B cell (primary cell): ENCODE results near the gene ID3. TPM values are rescaled to one million over a fixed set of nuclear protein-coding genes. Genes with fewer than 3 reads are reported as not detected.
"Not testable (repeated sequence)": the region's sequence is repeated elsewhere in the genome, so short reads cannot be mapped to it uniquely, and the experiment has no call there.

Experiments used
- ATAC-seq: fragments of 200-7000 bp; cut with Tn5 transposase; one replicate; pipeline ENCODE4 v1.10.0; 2021; ENCODE audit warnings: low read depth, mild to moderate bottlenecking, moderate number of reproducible peaks, moderate library complexity
- CTCF ChIA-PET: fragments of 350-600 bp; sonication (Branson Sonifier 250); formaldehyde crosslinking; loops from one replicate; lab custom pipeline; 2021; ENCODE audit warnings: antibody characterized with exemption, inconsistent platforms; lab: Charles Lee
- POLR2A ChIA-PET: fragments of 350-600 bp; sonication (Branson Sonifier 250); formaldehyde crosslinking; loops from one replicate; lab custom pipeline; 2021; ENCODE audit warnings: antibody characterized with exemption; lab: Charles Lee
- DNase-seq: peaks from one replicate; pipeline ENCODE4 v3.0.0; 2013
- H2AFZ ChIP-seq: 2 replicates; pipeline ENCODE4 v1.6.1; 2012; ENCODE audit warnings: mild to moderate bottlenecking, low read depth, low read length; ENCODE audit not compliant: insufficient read depth, poor library complexity, severe bottlenecking
- H3K27ac ChIP-seq, 2 donors: 1 replicate in 1 of 2; 2 replicates in 1 of 2; pipeline ENCODE4 v1.5.1; 2012 to 2013; ENCODE audit warnings: low read length in 2 of 2, mild to moderate bottlenecking in 2 of 2, moderate library complexity in 1 of 2
- H3K27me3 ChIP-seq, 4 experiments: fragments of 200-600 bp in 1 of 4; sonication (generic) in 1 of 4; replicated peaks in 1 of 4; 1 replicate in 2 of 4; 2 replicates in 2 of 4; pipeline versions ENCODE4 v1.6.1 to v1.7.0; 2013 to 2016; ENCODE audit warnings: low read length in 3 of 4, mild to moderate bottlenecking in 2 of 4, mixed read lengths in 1 of 4, moderate library complexity in 1 of 4; ENCODE audit not compliant: insufficient read depth in 4 of 4, control insufficient read depth in 3 of 4; ENCODE audit errors: control extremely low read depth in 1 of 4
- H3K36me3 ChIP-seq, 2 experiments: replicated peaks in 1 of 2; 1 replicate in 1 of 2; 2 replicates in 1 of 2; pipeline versions ENCODE4 v1.6.1 to v1.7.1; 2013; ENCODE audit warnings: low read length in 1 of 2; ENCODE audit not compliant: insufficient read depth in 2 of 2, control insufficient read depth in 1 of 2; ENCODE audit errors: control extremely low read depth in 1 of 2, extremely low read depth in 1 of 2
- H3K4me1 ChIP-seq, 2 donors: fragments of 200-600 bp in 1 of 2; sonication (generic) in 1 of 2; 1 replicate in 1 of 2; 2 replicates in 1 of 2; pipeline versions ENCODE4 v1.5.1 to v1.6.1; 2013 to 2017; ENCODE audit warnings: low read length in 2 of 2; ENCODE audit not compliant: control insufficient read depth in 2 of 2, insufficient read depth in 2 of 2
- H3K4me2 ChIP-seq: replicated peaks from 2 replicates; pipeline ENCODE3; 2012; ENCODE audit warnings: mild to moderate bottlenecking, low read depth, low read length; ENCODE audit not compliant: poor library complexity, severe bottlenecking
- H3K4me3 ChIP-seq, 5 experiments: fragments of 200-600 bp in 1 of 5; sonication (generic) in 1 of 5; 1 replicate in 3 of 5; 2 replicates in 2 of 5; pipeline versions ENCODE4 v1.5.1 to v1.7.0; 2011 to 2016; ENCODE audit warnings: low read length in 4 of 5, mild to moderate bottlenecking in 4 of 5, low read depth in 2 of 5, control low read depth in 1 of 5, moderate library complexity in 1 of 5; ENCODE audit not compliant: insufficient read depth in 1 of 5; ENCODE audit errors: control extremely low read depth in 1 of 5, extremely low read depth in 1 of 5
- H3K79me2 ChIP-seq: fragments of 200-600 bp; sonication (generic); one replicate; pipeline ENCODE4 v1.6.0; 2016; ENCODE audit warnings: low read length; ENCODE audit not compliant: control insufficient read depth, insufficient read depth
- H3K9ac ChIP-seq: fragments of 200-600 bp; sonication (generic); 2 replicates; pipeline ENCODE4 v1.6.1; 2017; ENCODE audit warnings: mild to moderate bottlenecking, low read length, moderate library complexity
- H3K9me3 ChIP-seq, 3 donors: one replicate each; pipeline versions ENCODE4 v1.6.1 to v1.7.1; 2013; ENCODE audit warnings: low read length in 2 of 3; ENCODE audit not compliant: control insufficient read depth in 2 of 3, insufficient read depth in 1 of 3; ENCODE audit errors: control extremely low read depth in 1 of 3
- H4K20me1 ChIP-seq: 2 replicates; pipeline ENCODE4 v1.6.0; 2012; ENCODE audit warnings: mild to moderate bottlenecking, low read length; ENCODE audit not compliant: insufficient read depth, control insufficient read depth, poor library complexity, severe bottlenecking
- H3K27ac Mint-ChIP-seq: one replicate; pipeline ENCODE4 v1.8.0; 2021; ENCODE audit warnings: mixed read lengths
- H3K27me3 Mint-ChIP-seq: one replicate; pipeline ENCODE4 v1.8.0; 2021; ENCODE audit warnings: mixed read lengths
- H3K4me1 Mint-ChIP-seq: one replicate; pipeline ENCODE4 v1.8.0; 2021; ENCODE audit warnings: mixed read lengths
- H3K4me3 Mint-ChIP-seq: one replicate; pipeline ENCODE4 v1.8.0; 2021; ENCODE audit warnings: mixed read lengths
- H3K9me3 Mint-ChIP-seq: one replicate; pipeline ENCODE4 v1.8.0; 2022; ENCODE audit warnings: mixed read lengths; ENCODE audit not compliant: insufficient read depth
- CTCF ChIP-seq: fragments of 200-600 bp; IDR thresholded peaks from one replicate; pipeline ENCODE4 v1.8.0; 2022; ENCODE audit warnings: antibody characterized with exemption, mild to moderate bottlenecking
- EZH2 ChIP-seq: IDR thresholded peaks from 2 replicates; pipeline ENCODE4 v1.6.1; 2012; ENCODE audit warnings: borderline replicate concordance, low read depth, mild to moderate bottlenecking, moderate library complexity, low read length; ENCODE audit not compliant: insufficient read depth, poor library complexity, severe bottlenecking
- WGBS: methylation state at CpG from one replicate; pipeline ENCODE4 v1.1.5; 2013; ENCODE audit warnings: missing lambda C conversion rate; ENCODE audit not compliant: insufficient coverage; 5-methylcytosine and 5-hydroxymethylcytosine counted together
- intact Hi-C: fragments of 100-400 bp; cut with micrococcal nuclease; formaldehyde crosslinking; loops from one replicate; pipeline ENCODE4 v1.10.0; 2022
- polyA plus RNA-seq: library from polyadenylated mRNA; depleted of rRNA; stranded (reverse); fragments of >200 nt; gene quantifications from 2 replicates; pipeline ENCODE4 v1.2.3, GENCODE V29; 2012
- total RNA-seq, 2 donors: library from RNA; stranded (reverse); fragments of 120-200 nt in 1 of 2; gene quantifications; 1 replicate in 1 of 2; 2 replicates in 1 of 2; pipeline versions ENCODE4 v1.2.3 to v1.2.4, GENCODE V29; 2013 to 2022

The ID3 gene
- total and polyA plus RNA-seq, 2 donors (not counting 1 experiment from before 2014, with no cell fraction given) = 212 to 367 TPM

DNA sequence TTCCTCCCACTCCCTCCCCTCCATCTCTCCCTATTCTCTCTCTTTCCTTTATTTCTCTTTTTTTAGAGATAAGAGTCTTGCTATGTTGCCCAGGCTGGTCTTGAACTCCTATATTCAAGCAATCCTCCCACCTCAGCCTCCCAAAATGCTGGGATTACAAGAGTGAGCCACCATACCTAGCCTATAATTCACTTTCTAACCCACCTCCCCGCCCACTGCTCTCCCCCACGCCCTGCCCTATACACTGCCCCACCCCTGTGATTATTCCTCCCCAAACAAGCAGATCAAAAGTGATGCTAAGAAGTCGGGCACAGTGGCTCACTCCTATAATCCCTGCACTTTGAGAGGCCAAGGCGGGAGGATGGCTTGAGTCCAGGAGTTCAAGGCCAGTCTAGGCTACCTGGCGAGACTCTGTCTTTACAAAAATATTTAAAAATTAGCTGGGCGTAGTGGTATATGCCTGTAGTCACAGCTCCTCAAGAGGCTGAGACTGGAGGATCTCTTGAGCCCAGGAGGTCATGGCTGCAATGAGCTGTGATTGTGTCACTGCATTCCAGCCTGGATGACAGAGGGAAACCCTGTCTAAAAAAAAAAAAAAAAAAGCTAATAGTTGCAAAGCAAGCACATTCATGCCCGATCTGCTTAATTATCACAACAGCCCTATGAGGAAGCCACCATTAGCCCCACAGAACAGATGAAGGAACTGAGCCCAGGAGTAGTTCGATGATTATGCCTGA lies 15.4 kb downstream of the ID3 start:
- Mint-ChIP-seq H3K9me3 (no peaks in the 10 kb centered on the region), H3K27ac (no peak overlapping the region), H3K4me3 (no peak overlapping the region), H3K27me3 (no peaks in the 10 kb centered on the region), H3K4me1 (peaks cover 32% of the 10 kb centered on the region)
- H3K27me3 ChIP-seq = no peaks in the 10 kb centered on the region
- H3K9ac ChIP-seq = no peak overlapping the region
- H3K36me3 ChIP-seq = no peaks in the 10 kb centered on the region
- H3K4me2 ChIP-seq = no peak overlapping the region
- 100% methylated on average over 2 of the region's 8 CpGs for WGBS
- TF ChIP-seq CTCF (no peak), EZH2 (no peak)
- CTCF ChIA-PET = interaction anchor here (0.6 to 41.7 kb wide), 23 partner anchors 11 to 1416 kb away, joined by 3 to 1420 read pairs (median 6); partner anchors contain the start of gene ID3
- H3K79me2 ChIP-seq = peaks cover 6% of the 10 kb centered on the region
- POLR2A ChIA-PET = interaction anchor here (0.6 to 5.8 kb wide), 5 partner anchors 15 to 109 kb away, joined by 3 to 46 read pairs (median 5); partner anchors contain the start of gene ID3
- no peaks in the 10 kb centered on the region for H3K9me3 ChIP-seq
- intact Hi-C loops = loop anchor here (1.0 to 10.0 kb wide), 4 partner anchors 93 to 379 kb away; partner anchors contain the start of genes LUZP1 and RPL11
- H4K20me1 ChIP-seq = no peaks in the 10 kb centered on the region
- H3K4me3 ChIP-seq = no peak overlapping the region
- ATAC-seq = no peak
- no peak overlapping the region for H3K27ac ChIP-seq
- DNase-seq = peak; percentile 19
- H3K4me1 ChIP-seq = peaks cover 26 to 40% of the 10 kb centered on the region in 2 donors
- H2AFZ ChIP-seq = no peak overlapping the region

GRCh38 chr1:23542940-23543339 lies 16.4 kb downstream of the ID3 start:
- 80% methylated on average over 1 of the region's 5 CpGs for WGBS
- not testable (repeated sequence) for H3K27ac ChIP-seq, H3K9me3 Mint-ChIP-seq, H3K9me3 ChIP-seq, H3K27ac Mint-ChIP-seq, H3K79me2 ChIP-seq, H3K4me3 Mint-ChIP-seq, H4K20me1 ChIP-seq, H3K4me2 ChIP-seq, H3K9ac ChIP-seq, ATAC-seq, H2AFZ ChIP-seq, H3K27me3 Mint-ChIP-seq, H3K36me3 ChIP-seq, H3K4me3 ChIP-seq, H3K27me3 ChIP-seq
- ChIA-PET POLR2A (interaction anchor here (0.6 kb wide), 1 partner anchor 134 kb away, joined by 5 read pairs; no protein-coding TSS in a partner anchor), CTCF (interaction anchor here (0.6 to 41.7 kb wide), 9 partner anchors 8 to 374 kb away, joined by 3 to 1420 read pairs (median 4); partner anchors contain the start of gene ID3)
- DNase-seq = peak; percentile 3
- peaks cover 26% of the 10 kb centered on the region for H3K4me1 Mint-ChIP-seq
- H3K4me1 ChIP-seq = peaks cover 20 to 32% of the 10 kb centered on the region in 2 donors
- intact Hi-C loops = loop anchor here (10.0 kb wide), 1 partner anchor 378 kb away; the partner anchor contains the start of gene LUZP1
